ENCODE measurements around the gene XXYLT1. TPM values are rescaled to one million over a fixed set of nuclear protein-coding genes. Genes with fewer than 3 reads are reported as not detected.
"Not testable (repeated sequence)": the region's sequence is repeated elsewhere in the genome, so short reads cannot be mapped to it uniquely, and the experiment has no call there.

The XXYLT1 gene
- total and polyA plus RNA-seq, 9 of the 15 experiments (the other 6 are each of a cell fraction or from before 2014, with no cell fraction given), result 1.9 to 18.9 (median 15.0) TPM

GRCh38 chr3:195052939-195053338, 218.0 kb downstream of the XXYLT1 start:
- no peak for TF ChIP-seq HNRNPLL (IDR thresholded peaks at IDR 0.05; ENCODE audit: low read depth, low read length, poor library complexity, severe bottlenecking)
- TF ChIP-seq PKNOX1 (IDR thresholded peaks at IDR 0.05), result 0 out of 2 replicates have a peak, but pooled peaks have one; percentile 38
- intact Hi-C loops (cut with micrococcal nuclease) (no loop called here), in situ Hi-C loops (cut with MboI) (no loop called here)
- H2AFZ ChIP-seq (ENCODE audit: low read depth, low read length), result no peak overlapping the region
- no peak overlapping the region for H3K9ac ChIP-seq (ENCODE audit: insufficient read depth in 1 of 2, low read depth in 2 of 2, low read length in 2 of 2)
- H3K9me3 ChIP-seq (replicated peaks; ENCODE audit: control insufficient read depth, insufficient read depth, low read depth, low read length), result no peaks in the 10 kb centered on the region
- ChIA-PET CTCF (ENCODE audit: low intra/inter-chr PET ratio) (interaction anchor here (0.5 kb wide), 1 partner anchor 66 kb away, joined by 6 read pairs; no protein-coding TSS in a partner anchor), POLR2A (no interaction called here)
- H3K27me3 ChIP-seq (ENCODE audit: control insufficient read depth in 2 of 2, insufficient read depth in 2 of 2, low read length in 2 of 2), result peaks cover 7 to 37% of the 10 kb centered on the region in 2 experiments; a peak in 3 of 5 replicates
- FAIRE-seq (peak; percentile 54), DNase-seq (ENCODE audit: extremely low read depth in 1 of 4, low spot score in 3 of 4) (no peak), ATAC-seq (no peak)
- WGBS (ENCODE audit: insufficient coverage, low coverage, missing lambda C conversion rate), result 6% methylated on average over 6 of the region's 6 CpGs
- H3K9me1 ChIP-seq (ENCODE audit: control insufficient read depth, insufficient read depth, low read length), result no peaks in the 10 kb centered on the region
- no peak overlapping the region for H3K4me3 ChIP-seq
- H4K20me1 ChIP-seq (replicated peaks; ENCODE audit: control insufficient read depth, insufficient read depth, low read length), result no peaks in the 10 kb centered on the region
- no peaks in the 10 kb centered on the region for H3K79me2 ChIP-seq (ENCODE audit: control insufficient read depth, insufficient read depth, low read length)
- H3K4me2 ChIP-seq (ENCODE audit: insufficient read depth, low read length), result no peak overlapping the region
- no peaks in the 10 kb centered on the region for H3K4me1 ChIP-seq (replicated peaks in 1 of 2; ENCODE audit: control insufficient read depth in 2 of 2, insufficient read depth in 2 of 2, low read length in 2 of 2)
- no peaks in the 10 kb centered on the region for H3K36me3 ChIP-seq (ENCODE audit: control insufficient read depth, insufficient read depth, low read length)
- H3K27ac ChIP-seq (ENCODE audit: extremely low read depth, low read depth, low read length), result no peak overlapping the region
- no TSS peak for BruUV-seq (replicated peaks)

- H3K9ac ChIP-seq (ENCODE audit: insufficient read depth in 1 of 2, low read depth in 2 of 2, low read length in 2 of 2); H3K36me3 ChIP-seq (ENCODE audit: control insufficient read depth, insufficient read depth, low read length); H3K79me2 ChIP-seq (ENCODE audit: control insufficient read depth, insufficient read depth, low read length); intact Hi-C loops (cut with micrococcal nuclease); CTCF ChIA-PET (ENCODE audit: low intra/inter-chr PET ratio); ATAC-seq; H3K9me3 ChIP-seq (replicated peaks; ENCODE audit: control insufficient read depth, insufficient read depth, low read depth, low read length); H2AFZ ChIP-seq (ENCODE audit: low read depth, low read length); in situ Hi-C loops (cut with MboI); H3K27ac ChIP-seq (ENCODE audit: extremely low read depth, low read depth, low read length); DNase-seq (ENCODE audit: extremely low read depth in 1 of 4, low spot score in 3 of 4); FAIRE-seq; H3K4me3 ChIP-seq; BruUV-seq (replicated peaks); H4K20me1 ChIP-seq (replicated peaks; ENCODE audit: control insufficient read depth, insufficient read depth, low read length); H3K4me2 ChIP-seq (ENCODE audit: insufficient read depth, low read length); H3K4me1 ChIP-seq (replicated peaks in 1 of 2; ENCODE audit: control insufficient read depth in 2 of 2, insufficient read depth in 2 of 2, low read length in 2 of 2); H3K9me1 ChIP-seq (ENCODE audit: control insufficient read depth, insufficient read depth, low read length): not testable (repeated sequence)
- TF ChIP-seq CBX8 (IDR thresholded peaks at IDR 0.05; ENCODE audit: borderline replicate concordance, extremely low read depth, low read depth, low read length, poor library complexity, severe bottlenecking), result peak; percentile 59
- POLR2A ChIA-PET, result interaction anchor here (0.8 kb wide), 1 partner anchor 11 kb away, joined by 3 read pairs; no protein-coding TSS in a partner anchor
- WGBS (ENCODE audit: insufficient coverage, low coverage, missing lambda C conversion rate), result 14% methylated on average over 5 of the region's 5 CpGs
- H3K27me3 ChIP-seq (ENCODE audit: control insufficient read depth in 2 of 2, insufficient read depth in 2 of 2, low read length in 2 of 2), result peaks cover 3 to 50% of the 10 kb centered on the region in 2 experiments
These were observed 220.7 kb downstream of the XXYLT1 start for GRCh38 chr3:195050296-195050695.

Measured in K562 (cell line).